CD14-positive monocyte (primary cell): ENCODE data around the gene RPL7A. TPM values are rescaled to one million over a fixed set of nuclear protein-coding genes. Genes with fewer than 3 reads are reported as not detected.
A peak's percentile ranks its signal among the peaks of the same experiment; 100 is the strongest.

Source experiments
- DNase-seq, 3 donors: peaks; one replicate each; pipeline ENCODE4 v3.0.0-alpha.2; 2011 to 2022
- H2AFZ ChIP-seq: 2 replicates; pipeline ENCODE4 v1.6.0; 2012; ENCODE audit warnings: mild to moderate bottlenecking, low read depth, low read length, inconsistent platforms; ENCODE audit not compliant: insufficient read depth, poor library complexity, severe bottlenecking
- H3K27ac ChIP-seq, 2 donors: 1 replicate in 1 of 2; 2 replicates in 1 of 2; pipeline ENCODE4 v1.5.1; 2012 to 2013; ENCODE audit warnings: low read length in 2 of 2, control low read depth in 1 of 2, inconsistent platforms in 1 of 2, low read depth in 1 of 2, mild to moderate bottlenecking in 1 of 2
- H3K27me3 ChIP-seq, 2 donors: one replicate each; pipeline versions ENCODE4 v1.6.0 to v1.6.1; 2011 to 2013; ENCODE audit warnings: low read length in 2 of 2; ENCODE audit not compliant: control insufficient read depth in 2 of 2, insufficient read depth in 2 of 2
- H3K36me3 ChIP-seq, 2 donors: replicated peaks in 1 of 2; 1 replicate in 1 of 2; 2 replicates in 1 of 2; pipeline versions ENCODE4 v1.5.1 to v1.6.1; 2012 to 2013; ENCODE audit warnings: low read length in 2 of 2, control low read depth in 1 of 2, inconsistent platforms in 1 of 2, mild to moderate bottlenecking in 1 of 2; ENCODE audit not compliant: insufficient read depth in 2 of 2, control insufficient read depth in 1 of 2
- H3K4me1 ChIP-seq, 2 donors: 1 replicate in 1 of 2; 2 replicates in 1 of 2; pipeline versions ENCODE4 v1.5.1 to v1.6.1; 2012 to 2013; ENCODE audit warnings: low read length in 2 of 2, control low read depth in 1 of 2, inconsistent platforms in 1 of 2, mild to moderate bottlenecking in 1 of 2, moderate library complexity in 1 of 2; ENCODE audit not compliant: insufficient read depth in 2 of 2, control insufficient read depth in 1 of 2
- H3K4me2 ChIP-seq: replicated peaks from 2 replicates; pipeline ENCODE3; 2012; ENCODE audit warnings: low read length, moderate library complexity, mild to moderate bottlenecking; ENCODE audit not compliant: poor library complexity, severe bottlenecking; ENCODE audit errors: extremely low read depth
- H3K4me3 ChIP-seq, 3 experiments: fragments of 200-600 bp in 1 of 3; sonication (generic) in 1 of 3; replicated peaks in 1 of 3; 1 replicate in 2 of 3; 2 replicates in 1 of 3; pipeline ENCODE4 v1.5.1; 2011 to 2013; ENCODE audit warnings: low read length in 3 of 3, mild to moderate bottlenecking in 3 of 3, control low read depth in 2 of 3, low read depth in 2 of 3, inconsistent platforms in 1 of 3, moderate library complexity in 1 of 3
- H3K79me2 ChIP-seq: 2 replicates; pipeline ENCODE4 v1.6.0; 2012; ENCODE audit warnings: mild to moderate bottlenecking, control low read depth, inconsistent platforms, low read length, moderate library complexity; ENCODE audit not compliant: insufficient read depth
- H3K9ac ChIP-seq: 2 replicates; pipeline ENCODE4 v1.6.0; 2017; ENCODE audit warnings: low read length, mild to moderate bottlenecking; ENCODE audit not compliant: insufficient read depth, poor library complexity, severe bottlenecking
- H3K9me3 ChIP-seq, 2 donors: replicated peaks in 1 of 2; 1 replicate in 1 of 2; 2 replicates in 1 of 2; pipeline versions ENCODE4 v1.5.1 to v1.6.1; 2012 to 2013; ENCODE audit warnings: low read length in 2 of 2, control low read depth in 1 of 2; ENCODE audit not compliant: control insufficient read depth in 1 of 2, insufficient read depth in 1 of 2
- H4K20me1 ChIP-seq: 2 replicates; pipeline ENCODE4 v1.6.0; 2012; ENCODE audit warnings: mild to moderate bottlenecking, low read length, control low read depth, moderate library complexity; ENCODE audit not compliant: insufficient read depth
- H3K27ac Mint-ChIP-seq, 7 donors: one replicate each; pipeline ENCODE4 v1.8.0; 2020; ENCODE audit warnings: mild to moderate bottlenecking in 7 of 7, mixed read lengths in 7 of 7, moderate library complexity in 6 of 7, inconsistent platforms in 2 of 7
- H3K27me3 Mint-ChIP-seq, 3 donors: one replicate each; pipeline ENCODE4 v1.8.0; 2021 to 2022; ENCODE audit warnings: low read depth in 3 of 3, mild to moderate bottlenecking in 3 of 3, mixed read lengths in 3 of 3, moderate library complexity in 3 of 3, inconsistent platforms in 1 of 3
- H3K36me3 Mint-ChIP-seq, 2 donors: one replicate each; pipeline ENCODE4 v1.8.0; 2020; ENCODE audit warnings: mixed read lengths in 2 of 2, inconsistent platforms in 1 of 2, mild to moderate bottlenecking in 1 of 2
- H3K4me1 Mint-ChIP-seq: one replicate; pipeline ENCODE4 v1.8.0; 2020; ENCODE audit warnings: mild to moderate bottlenecking, mixed read lengths
- H3K4me3 Mint-ChIP-seq, 2 donors: one replicate each; pipeline ENCODE4 v1.8.0; 2020; ENCODE audit warnings: mild to moderate bottlenecking in 2 of 2, mixed read lengths in 2 of 2, moderate library complexity in 1 of 2
- H3K9me3 Mint-ChIP-seq, 7 donors: one replicate each; pipeline ENCODE4 v1.8.0; 2020 to 2022; ENCODE audit warnings: mixed read lengths in 7 of 7, mild to moderate bottlenecking in 6 of 7, moderate library complexity in 6 of 7, inconsistent platforms in 2 of 7
- WGBS: methylation state at CpG from one replicate; pipeline ENCODE4 v1.1.5; 2013; ENCODE audit warnings: missing lambda C conversion rate; ENCODE audit not compliant: insufficient coverage; 5-methylcytosine and 5-hydroxymethylcytosine counted together
- intact Hi-C, 2 donors: fragments of 100-400 bp; cut with micrococcal nuclease; formaldehyde crosslinking; loops; one replicate each; pipeline versions ENCODE4 v1.15.0 to v1.15.1; 2023
- polyA plus RNA-seq, 3 donors: library from polyadenylated mRNA; depleted of rRNA in 1 of 3; unstranded in 2 of 3; stranded (reverse) in 1 of 3; fragments of 300-500 nt in 2 of 3; fragments of >200 nt in 1 of 3; fragmentation: Illumina TruSeq in 2 of 3; gene quantifications; 1 replicate in 2 of 3; 2 replicates in 1 of 3; pipeline ENCODE4 v1.2.3, GENCODE V29; 2012 to 2021
- TF ChIP-seq, protein P1 (sequence below): fragments of 200-600 bp; IDR thresholded peaks from one replicate; pipeline ENCODE4 v1.8.0; 2022; ENCODE audit warnings: antibody characterized with exemption, mild to moderate bottlenecking

RPL7A gene
- polyA plus RNA-seq, 3 donors = 390 to 2,322 (median 437) TPM

DNA sequence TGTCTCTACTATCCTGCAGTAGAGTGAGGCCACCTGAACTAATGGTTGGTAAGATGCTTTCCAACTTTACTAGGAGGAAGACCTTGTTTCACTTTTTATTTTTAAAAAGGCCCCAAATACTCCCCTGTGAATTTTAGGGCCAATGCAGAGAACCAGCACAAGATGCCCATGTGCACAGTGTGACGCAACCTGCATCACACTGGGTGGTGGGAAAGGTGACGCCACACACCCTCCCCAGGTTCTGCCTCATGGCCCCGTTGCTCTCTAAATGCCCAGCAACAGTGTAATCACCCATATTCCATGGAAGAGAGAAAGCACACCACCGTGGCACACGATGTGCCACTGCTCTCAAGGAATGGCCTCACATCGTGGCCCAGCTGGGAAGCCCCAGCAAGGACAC, 21.4 kb downstream of the RPL7A start:
- Histone ChIP-seq H3K4me1 (peaks cover 7 to 32% of the 10 kb centered on the region in 2 donors), H4K20me1 (peaks cover 99% of the 10 kb centered on the region), H3K27me3 (no peaks in the 10 kb centered on the region), H3K9me3 (no peaks in the 10 kb centered on the region), H3K27ac (peak overlapping the region in 1 of 2 donors; percentile 58), H3K79me2 (peaks cover 98% of the 10 kb centered on the region), H3K4me3 (no peak overlapping the region), H3K36me3 (peaks cover 64 to 81% of the 10 kb centered on the region in 2 donors), H3K9ac (no peak overlapping the region), H2AFZ (no peak overlapping the region), H3K4me2 (no peak overlapping the region)
- Mint-ChIP-seq H3K4me3 (no peak overlapping the region), H3K27ac (peak overlapping the region in 6 of 7 donors; percentile 12 to 72 (median 38)), H3K36me3 (peaks cover 58 to 82% of the 10 kb centered on the region in 2 donors), H3K4me1 (peaks cover 47% of the 10 kb centered on the region), H3K27me3 (no peaks in the 10 kb centered on the region), H3K9me3 (no peaks in the 10 kb centered on the region)
- intact Hi-C loops = no loop called here
- DNase-seq = no peak
- TF ChIP-seq, protein P1, sequence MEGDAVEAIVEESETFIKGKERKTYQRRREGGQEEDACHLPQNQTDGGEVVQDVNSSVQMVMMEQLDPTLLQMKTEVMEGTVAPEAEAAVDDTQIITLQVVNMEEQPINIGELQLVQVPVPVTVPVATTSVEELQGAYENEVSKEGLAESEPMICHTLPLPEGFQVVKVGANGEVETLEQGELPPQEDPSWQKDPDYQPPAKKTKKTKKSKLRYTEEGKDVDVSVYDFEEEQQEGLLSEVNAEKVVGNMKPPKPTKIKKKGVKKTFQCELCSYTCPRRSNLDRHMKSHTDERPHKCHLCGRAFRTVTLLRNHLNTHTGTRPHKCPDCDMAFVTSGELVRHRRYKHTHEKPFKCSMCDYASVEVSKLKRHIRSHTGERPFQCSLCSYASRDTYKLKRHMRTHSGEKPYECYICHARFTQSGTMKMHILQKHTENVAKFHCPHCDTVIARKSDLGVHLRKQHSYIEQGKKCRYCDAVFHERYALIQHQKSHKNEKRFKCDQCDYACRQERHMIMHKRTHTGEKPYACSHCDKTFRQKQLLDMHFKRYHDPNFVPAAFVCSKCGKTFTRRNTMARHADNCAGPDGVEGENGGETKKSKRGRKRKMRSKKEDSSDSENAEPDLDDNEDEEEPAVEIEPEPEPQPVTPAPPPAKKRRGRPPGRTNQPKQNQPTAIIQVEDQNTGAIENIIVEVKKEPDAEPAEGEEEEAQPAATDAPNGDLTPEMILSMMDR = no peak
- 100% methylated on average over 1 of the region's 6 CpGs for WGBS

DNA sequence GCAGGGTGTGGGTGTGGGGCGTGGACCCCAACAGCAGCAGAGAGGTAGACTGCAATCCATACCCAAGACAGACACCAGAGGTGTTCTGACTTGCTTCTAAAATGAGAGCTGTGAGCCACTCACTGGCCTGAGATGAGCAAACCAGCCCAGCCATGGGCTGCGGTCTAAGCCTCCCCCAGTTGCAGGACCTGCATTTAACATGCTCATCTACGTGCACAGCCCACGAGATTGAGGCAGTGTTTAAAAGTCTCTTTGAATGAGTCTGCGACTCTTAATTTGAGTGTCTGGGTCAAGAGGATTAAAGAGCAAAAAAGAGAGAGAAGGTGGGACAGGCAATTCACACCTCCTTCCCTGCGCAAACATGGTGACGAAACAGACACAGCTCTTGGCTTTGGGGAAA, 21.9 kb downstream of the RPL7A start:
- Histone ChIP-seq H3K36me3 (peaks cover 62 to 76% of the 10 kb centered on the region in 2 donors), H3K4me1 (peaks cover 12 to 37% of the 10 kb centered on the region in 2 donors), H3K79me2 (peaks cover 100% of the 10 kb centered on the region), H3K9me3 (no peaks in the 10 kb centered on the region), H4K20me1 (peaks cover 99% of the 10 kb centered on the region), H3K9ac (no peak overlapping the region), H3K4me3 (no peak overlapping the region), H3K4me2 (no peak overlapping the region), H3K27ac (peak overlapping the region in 1 of 2 donors; percentile 58), H2AFZ (no peak overlapping the region), H3K27me3 (no peaks in the 10 kb centered on the region)
- Mint-ChIP-seq H3K4me3 (no peak overlapping the region), H3K27ac (peak overlapping the region in 3 of 7 donors; percentile 44 to 72 (median 60)), H3K9me3 (no peaks in the 10 kb centered on the region), H3K36me3 (peaks cover 56 to 77% of the 10 kb centered on the region in 2 donors), H3K27me3 (no peaks in the 10 kb centered on the region), H3K4me1 (peaks cover 52% of the 10 kb centered on the region)
- 92% methylated on average over 2 of the region's 7 CpGs for WGBS
- intact Hi-C loops = loop anchor here in 1 of 2 donors (10.0 kb wide), 1 partner anchor 335 kb away; the partner anchor contains the start of gene GTF3C5
- TF ChIP-seq, protein P1 = no peak
- DNase-seq = no peak
